ENCODE data around the gene HTT.

- TF ChIP-seq POLR2AphosphoS5 (IDR thresholded peaks at IDR 0.05; ENCODE audit: borderline replicate concordance, low read depth, low read length) (no peak), EZH2 (IDR thresholded peaks at IDR 0.05) (no peak), FOXP2 (optimal IDR thresholded peaks at IDR 0.05; ENCODE audit: control extremely low read depth, extremely low read length, insufficient read depth) (no peak)
These were observed 62.0 kb downstream of the HTT start for GRCh38 chr4:3136454-3136853.
